HepG2 (cell line): ENCODE measurements around the gene LYPD4. TPM values are rescaled to one million over a fixed set of nuclear protein-coding genes. Genes with fewer than 3 reads are reported as not detected.

Source experiments
- ARNTL ChIP-seq: sonication (generic); formaldehyde crosslinking; IDR thresholded peaks from 2 replicates; pipeline ENCODE4 v1.4.0; 2020; ENCODE audit warnings: mild to moderate bottlenecking, missing genetic modification reagents
- CBX5 ChIP-seq: sonication (generic); formaldehyde crosslinking; IDR thresholded peaks from 2 replicates; pipeline ENCODE4 v1.4.0; 2020; ENCODE audit warnings: missing genetic modification reagents, borderline replicate concordance
- HMG20B ChIP-seq: conservative IDR thresholded peaks from 2 replicates; pipeline ENCODE4 v1.6.1; 2016; ENCODE audit warnings: missing genetic modification reagents, missing compliant biosample characterization
- HOXA9 ChIP-seq: sonication (generic); formaldehyde crosslinking; IDR thresholded peaks from 2 replicates; pipeline ENCODE4 v1.8.1; 2022; ENCODE audit warnings: missing genetic modification reagents, mild to moderate bottlenecking, moderate library complexity, borderline replicate concordance
- NFKB2 ChIP-seq: sonication (generic); formaldehyde crosslinking; IDR thresholded peaks from 2 replicates; pipeline ENCODE4 v1.4.0; 2020; ENCODE audit warnings: missing genetic modification reagents, borderline replicate concordance
- REPIN1 ChIP-seq: sonication (generic); formaldehyde crosslinking; IDR thresholded peaks from 2 replicates; pipeline ENCODE4 v1.8.0; 2022; ENCODE audit warnings: missing genetic modification reagents, low read depth, mild to moderate bottlenecking, borderline replicate concordance
- SMAD3 ChIP-seq: sonication (generic); formaldehyde crosslinking; IDR thresholded peaks from 2 replicates; pipeline ENCODE4 v1.4.0; 2020; ENCODE audit warnings: missing genetic modification reagents
- STAT5B ChIP-seq: sonication (generic); formaldehyde crosslinking; IDR thresholded peaks from 2 replicates; pipeline ENCODE4 v1.4.0; 2020; ENCODE audit warnings: missing genetic modification reagents
- ZC3H4 ChIP-seq: sonication (generic); formaldehyde crosslinking; IDR thresholded peaks from 2 replicates; pipeline ENCODE4 v1.4.0; 2020; ENCODE audit warnings: missing genetic modification reagents, borderline replicate concordance
- ZNF33B ChIP-seq: sonication (generic); formaldehyde crosslinking; IDR thresholded peaks from 2 replicates; pipeline ENCODE4 v1.5.1; 2020; ENCODE audit warnings: mild to moderate bottlenecking, missing genetic modification reagents
- ZNF543 ChIP-seq: sonication (generic); formaldehyde crosslinking; IDR thresholded peaks from 2 replicates; pipeline ENCODE4 v1.4.0; 2020; ENCODE audit warnings: mild to moderate bottlenecking, missing genetic modification reagents
- ZNF709 ChIP-seq: sonication (generic); formaldehyde crosslinking; IDR thresholded peaks from 2 replicates; pipeline ENCODE4 v1.5.0; 2020; ENCODE audit warnings: mild to moderate bottlenecking, missing genetic modification reagents
- ZNF841 ChIP-seq: sonication (generic); formaldehyde crosslinking; IDR thresholded peaks from 2 replicates; pipeline ENCODE4 v1.8.1; 2023; ENCODE audit warnings: missing genetic modification reagents, borderline replicate concordance
- polyA plus RNA-seq, 8 experiments: library from polyadenylated mRNA; depleted of rRNA in 3 of 8; stranded (reverse) in 7 of 8; unstranded in 1 of 8; fragments of >200 nt; fragmentation: Illumina TruSeq in 4 of 8; extraction: Trizol in 4 of 8; gene quantifications; 2 replicates each; pipeline versions ENCODE4 v1.2.1 to v1.2.3, GENCODE V29; 2011 to 2016; ENCODE audit warnings: low read depth in 4 of 8, missing spikeins in 1 of 8, mixed read lengths in 1 of 8; ENCODE audit not compliant: insufficient read depth in 1 of 8
- total RNA-seq, 5 experiments: library from RNA; depleted of rRNA; stranded (reverse); fragments of >200 nt; fragmentation: Illumina TruSeq; extraction: Trizol; gene quantifications; 2 replicates each; pipeline ENCODE4 v1.2.3, GENCODE V29; 2016; ENCODE audit warnings: low read depth in 1 of 5
- TF ChIP-seq, protein P1 (sequence below): sonication (generic); formaldehyde crosslinking; IDR thresholded peaks from 2 replicates; pipeline ENCODE4 v1.4.0; 2020; ENCODE audit warnings: mild to moderate bottlenecking, low read depth, missing genetic modification reagents
- TF ChIP-seq, protein P2 (sequence below): sonication (generic); formaldehyde crosslinking; IDR thresholded peaks from 2 replicates; pipeline ENCODE4 v1.4.0; 2020; ENCODE audit warnings: missing genetic modification reagents
- TF ChIP-seq, protein P3 (sequence below): sonication (generic); formaldehyde crosslinking; IDR thresholded peaks from 2 replicates; pipeline ENCODE4 v1.4.0; 2020; ENCODE audit warnings: missing genetic modification reagents, mild to moderate bottlenecking, borderline replicate concordance

The LYPD4 gene
- total and polyA plus RNA-seq, 2 of the 13 experiments (the other 11 are each of a cell fraction or from before 2014, with no cell fraction given), result not detected

DNA sequence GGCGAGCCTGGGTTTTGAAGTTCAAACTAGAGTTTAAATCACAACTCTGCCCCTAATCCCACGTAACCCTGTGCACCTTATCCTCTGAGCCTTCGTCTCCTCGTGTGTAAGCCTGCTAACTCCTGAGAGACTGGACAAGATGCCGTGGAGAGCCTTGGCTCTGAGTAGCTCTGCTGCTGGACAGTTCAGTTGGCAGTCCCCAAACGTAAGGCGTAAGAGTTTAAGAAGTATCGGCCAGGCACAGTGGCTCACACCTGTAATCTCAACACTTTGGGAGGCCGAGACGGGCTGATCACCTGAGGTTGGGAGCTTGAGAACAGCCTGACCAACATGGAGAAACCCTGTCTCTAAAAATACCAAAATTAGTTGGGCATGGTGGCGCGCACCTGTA, 27.9 kb upstream of the LYPD4 start (continued):
- no peak for TF ChIP-seq CBX5
- TF ChIP-seq, protein P1, sequence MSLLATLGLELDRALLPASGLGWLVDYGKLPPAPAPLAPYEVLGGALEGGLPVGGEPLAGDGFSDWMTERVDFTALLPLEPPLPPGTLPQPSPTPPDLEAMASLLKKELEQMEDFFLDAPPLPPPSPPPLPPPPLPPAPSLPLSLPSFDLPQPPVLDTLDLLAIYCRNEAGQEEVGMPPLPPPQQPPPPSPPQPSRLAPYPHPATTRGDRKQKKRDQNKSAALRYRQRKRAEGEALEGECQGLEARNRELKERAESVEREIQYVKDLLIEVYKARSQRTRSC, result no peak
- TF ChIP-seq REPIN1, result no peak
- TF ChIP-seq HOXA9 (CRISPR knock-in tag), result no peak
- TF ChIP-seq HMG20B, result no peak
- TF ChIP-seq, protein P2, sequence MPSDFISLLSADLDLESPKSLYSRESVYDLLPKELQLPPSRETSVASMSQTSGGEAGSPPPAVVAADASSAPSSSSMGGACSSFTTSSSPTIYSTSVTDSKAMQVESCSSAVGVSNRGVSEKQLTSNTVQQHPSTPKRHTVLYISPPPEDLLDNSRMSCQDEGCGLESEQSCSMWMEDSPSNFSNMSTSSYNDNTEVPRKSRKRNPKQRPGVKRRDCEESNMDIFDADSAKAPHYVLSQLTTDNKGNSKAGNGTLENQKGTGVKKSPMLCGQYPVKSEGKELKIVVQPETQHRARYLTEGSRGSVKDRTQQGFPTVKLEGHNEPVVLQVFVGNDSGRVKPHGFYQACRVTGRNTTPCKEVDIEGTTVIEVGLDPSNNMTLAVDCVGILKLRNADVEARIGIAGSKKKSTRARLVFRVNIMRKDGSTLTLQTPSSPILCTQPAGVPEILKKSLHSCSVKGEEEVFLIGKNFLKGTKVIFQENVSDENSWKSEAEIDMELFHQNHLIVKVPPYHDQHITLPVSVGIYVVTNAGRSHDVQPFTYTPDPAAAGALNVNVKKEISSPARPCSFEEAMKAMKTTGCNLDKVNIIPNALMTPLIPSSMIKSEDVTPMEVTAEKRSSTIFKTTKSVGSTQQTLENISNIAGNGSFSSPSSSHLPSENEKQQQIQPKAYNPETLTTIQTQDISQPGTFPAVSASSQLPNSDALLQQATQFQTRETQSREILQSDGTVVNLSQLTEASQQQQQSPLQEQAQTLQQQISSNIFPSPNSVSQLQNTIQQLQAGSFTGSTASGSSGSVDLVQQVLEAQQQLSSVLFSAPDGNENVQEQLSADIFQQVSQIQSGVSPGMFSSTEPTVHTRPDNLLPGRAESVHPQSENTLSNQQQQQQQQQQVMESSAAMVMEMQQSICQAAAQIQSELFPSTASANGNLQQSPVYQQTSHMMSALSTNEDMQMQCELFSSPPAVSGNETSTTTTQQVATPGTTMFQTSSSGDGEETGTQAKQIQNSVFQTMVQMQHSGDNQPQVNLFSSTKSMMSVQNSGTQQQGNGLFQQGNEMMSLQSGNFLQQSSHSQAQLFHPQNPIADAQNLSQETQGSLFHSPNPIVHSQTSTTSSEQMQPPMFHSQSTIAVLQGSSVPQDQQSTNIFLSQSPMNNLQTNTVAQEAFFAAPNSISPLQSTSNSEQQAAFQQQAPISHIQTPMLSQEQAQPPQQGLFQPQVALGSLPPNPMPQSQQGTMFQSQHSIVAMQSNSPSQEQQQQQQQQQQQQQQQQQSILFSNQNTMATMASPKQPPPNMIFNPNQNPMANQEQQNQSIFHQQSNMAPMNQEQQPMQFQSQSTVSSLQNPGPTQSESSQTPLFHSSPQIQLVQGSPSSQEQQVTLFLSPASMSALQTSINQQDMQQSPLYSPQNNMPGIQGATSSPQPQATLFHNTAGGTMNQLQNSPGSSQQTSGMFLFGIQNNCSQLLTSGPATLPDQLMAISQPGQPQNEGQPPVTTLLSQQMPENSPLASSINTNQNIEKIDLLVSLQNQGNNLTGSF, result no peak
- TF ChIP-seq ARNTL (CRISPR knock-in tag), result no peak
- TF ChIP-seq ZNF33B (CRISPR knock-in tag), result no peak
- no peak for TF ChIP-seq SMAD3 (CRISPR knock-in tag)
- TF ChIP-seq NFKB2 (CRISPR knock-in tag), result no peak
- no peak for TF ChIP-seq ZNF543 (CRISPR knock-in tag)
- TF ChIP-seq ZNF841 (CRISPR knock-in tag), result no peak
- TF ChIP-seq, protein P3, sequence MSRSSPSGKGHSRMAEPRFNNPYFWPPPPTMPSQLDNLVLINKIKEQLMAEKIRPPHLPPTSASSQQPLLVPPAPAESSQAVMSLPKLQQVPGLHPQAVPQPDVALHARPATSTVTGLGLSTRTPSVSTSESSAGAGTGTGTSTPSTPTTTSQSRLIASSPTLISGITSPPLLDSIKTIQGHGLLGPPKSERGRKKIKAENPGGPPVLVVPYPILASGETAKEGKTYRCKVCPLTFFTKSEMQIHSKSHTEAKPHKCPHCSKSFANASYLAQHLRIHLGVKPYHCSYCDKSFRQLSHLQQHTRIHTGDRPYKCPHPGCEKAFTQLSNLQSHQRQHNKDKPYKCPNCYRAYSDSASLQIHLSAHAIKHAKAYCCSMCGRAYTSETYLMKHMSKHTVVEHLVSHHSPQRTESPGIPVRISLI (CRISPR knock-in tag), result no peak
- 0 out of 2 replicates have a peak, but pooled peaks have one; percentile 38 for TF ChIP-seq STAT5B (CRISPR knock-in tag)
- TF ChIP-seq ZC3H4 (CRISPR knock-in tag), result 0 out of 2 replicates have a peak, but pooled peaks have one; percentile 53
- no peak for TF ChIP-seq ZNF709
